ENCODE measurements around the gene DAB1.
A peak's percentile ranks its signal among the peaks of the same experiment; 100 is the strongest.
"Not testable (repeated sequence)": the region's sequence is repeated elsewhere in the genome, so short reads cannot be mapped to it uniquely, and the experiment has no call there.

DAB1 gene

GRCh38 chr1:57361516-57361915 is 62.3 kb downstream of the DAB1 start:
- DNase-seq (ENCODE audit: low read depth, low spot score) = no peak

- DNase-seq (ENCODE audit: low read depth, low spot score) = no peak
Measured at GRCh38 chr1:57360846-57361407, 62.9 kb downstream of the DAB1 start.

- no peak for DNase-seq (ENCODE audit: low read depth, low spot score)
Measured at GRCh38 chr1:57357462-57357861, 66.4 kb downstream of the DAB1 start.

- peak; percentile 18 for DNase-seq (ENCODE audit: low read depth, low spot score)
Measured at GRCh38 chr1:57353654-57354053, 70.2 kb downstream of the DAB1 start.

GRCh38 chr1:57350610-57351009 is 73.2 kb downstream of the DAB1 start:
- no peak for DNase-seq (ENCODE audit: low read depth, low spot score)

GRCh38 chr1:57348921-57349320 is 74.9 kb downstream of the DAB1 start:
- no peak for DNase-seq (ENCODE audit: low read depth, low spot score)

- no peak for DNase-seq (ENCODE audit: low read depth, low spot score)
Measured at GRCh38 chr1:57345916-57346315, 77.9 kb downstream of the DAB1 start.

GRCh38 chr1:57344265-57344664 is 79.6 kb downstream of the DAB1 start:
- no peak for DNase-seq (ENCODE audit: low read depth, low spot score)

DNA sequence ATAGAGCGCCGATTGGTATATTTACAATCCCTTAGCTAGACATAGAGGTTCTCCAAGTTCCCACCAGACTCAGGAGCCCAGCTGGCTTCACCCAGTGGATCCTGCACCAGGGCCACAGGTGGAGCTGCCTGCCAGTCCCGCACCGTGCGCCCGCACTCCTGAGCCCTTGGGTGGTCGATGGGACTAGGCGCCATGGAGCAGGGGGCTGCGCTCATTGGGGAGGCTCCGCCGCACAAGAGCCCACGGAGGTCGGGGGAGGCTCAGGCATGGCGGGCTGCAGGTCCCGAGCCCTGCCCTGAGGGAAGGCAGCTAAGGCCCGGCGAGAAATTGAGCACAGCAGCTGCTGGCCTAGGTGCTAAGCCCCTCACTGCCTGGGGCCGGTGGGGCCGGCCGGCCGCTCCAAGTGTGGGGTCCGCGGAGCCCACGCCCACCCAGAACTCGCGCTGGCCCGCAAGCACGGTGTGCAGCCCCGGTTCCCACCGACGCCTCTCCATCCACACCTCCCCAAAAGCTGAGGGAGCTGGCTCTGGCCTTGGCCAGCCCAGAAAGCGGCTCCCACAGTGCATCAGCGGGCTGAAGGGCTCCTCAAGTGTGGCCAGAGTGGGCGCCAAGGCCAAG is 80.5 kb downstream of the DAB1 start:
- not testable (repeated sequence) for DNase-seq (ENCODE audit: low read depth, low spot score)

DNA sequence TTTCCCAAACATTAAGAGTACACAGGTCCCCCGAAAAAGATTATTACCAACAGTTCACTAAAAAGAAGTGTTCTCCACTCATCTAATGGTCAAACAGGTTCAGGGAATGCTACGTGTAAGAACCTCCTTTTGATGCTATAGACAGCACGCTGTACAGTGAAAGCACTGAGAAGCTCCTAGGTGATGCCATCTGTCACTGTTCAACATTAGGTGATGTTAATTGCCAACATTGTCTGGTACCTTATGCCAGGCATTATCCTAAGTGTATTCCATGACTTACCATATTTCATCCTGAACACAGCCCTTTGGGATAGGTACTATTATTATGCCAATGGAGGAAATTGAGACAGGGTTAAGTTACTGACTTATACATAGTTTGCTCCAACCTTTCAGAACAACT is 82.1 kb downstream of the DAB1 start:
- no peak for DNase-seq (ENCODE audit: low read depth, low spot score)

GRCh38 chr1:57340334-57341070 is 83.4 kb downstream of the DAB1 start:
- DNase-seq (ENCODE audit: low read depth, low spot score) = no peak

DNA sequence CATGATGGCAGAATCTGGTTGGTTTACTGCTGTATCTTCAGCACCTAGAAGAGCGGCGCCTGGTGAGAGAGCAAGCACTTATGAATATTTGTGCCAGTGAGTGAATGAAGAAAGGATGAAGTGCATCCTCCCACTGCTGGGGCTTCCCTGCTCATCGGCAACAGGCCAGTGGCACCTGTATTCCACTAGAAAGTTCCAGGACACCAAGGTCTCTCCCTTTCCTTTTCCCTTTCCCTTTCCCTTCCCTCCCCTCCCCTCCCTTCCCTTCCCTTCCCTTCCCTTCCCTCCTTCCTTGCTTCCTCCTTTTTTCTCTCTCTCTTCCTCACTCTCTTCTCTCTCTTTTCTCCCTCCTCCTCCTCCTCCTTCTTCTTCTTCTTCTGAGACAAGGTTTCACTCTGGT is 86.2 kb downstream of the DAB1 start:
- no peak for DNase-seq (ENCODE audit: low read depth, low spot score)

GRCh38 chr1:57336793-57337192 is 87.1 kb downstream of the DAB1 start:
- no peak for DNase-seq (ENCODE audit: low read depth, low spot score)

GRCh38 chr1:57331620-57332019 is 92.2 kb downstream of the DAB1 start:
- DNase-seq (ENCODE audit: low read depth, low spot score) = no peak

GRCh38 chr1:57329937-57330336 is 93.9 kb downstream of the DAB1 start:
- no peak for DNase-seq (ENCODE audit: low read depth, low spot score)

GRCh38 chr1:57329001-57329527 is 94.8 kb downstream of the DAB1 start:
- no peak for DNase-seq (ENCODE audit: low read depth, low spot score)

DNA sequence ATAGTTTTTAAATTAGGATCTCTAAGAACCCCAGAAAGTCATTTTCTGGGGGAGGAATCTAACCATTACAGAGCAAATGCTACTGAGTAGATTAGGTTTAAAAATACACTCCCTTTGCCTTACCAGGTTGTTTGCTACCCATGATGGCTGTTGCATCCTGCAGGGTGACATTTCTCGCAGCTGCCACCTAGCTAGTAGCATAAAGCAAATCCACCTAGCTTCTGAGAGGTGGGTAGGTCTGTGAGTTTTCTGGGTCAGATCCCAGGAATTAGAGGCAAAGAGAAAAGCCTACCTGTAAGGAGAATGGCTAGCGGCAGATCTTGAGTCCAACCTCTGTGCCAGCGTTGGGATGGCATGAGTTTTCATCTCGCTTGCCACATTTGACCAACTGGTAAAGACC is 95.9 kb downstream of the DAB1 start:
- no peak for DNase-seq (ENCODE audit: low read depth, low spot score)

- no peak for DNase-seq (ENCODE audit: low read depth, low spot score)
Measured at GRCh38 chr1:57327336-57327735, 96.5 kb downstream of the DAB1 start.

DNA sequence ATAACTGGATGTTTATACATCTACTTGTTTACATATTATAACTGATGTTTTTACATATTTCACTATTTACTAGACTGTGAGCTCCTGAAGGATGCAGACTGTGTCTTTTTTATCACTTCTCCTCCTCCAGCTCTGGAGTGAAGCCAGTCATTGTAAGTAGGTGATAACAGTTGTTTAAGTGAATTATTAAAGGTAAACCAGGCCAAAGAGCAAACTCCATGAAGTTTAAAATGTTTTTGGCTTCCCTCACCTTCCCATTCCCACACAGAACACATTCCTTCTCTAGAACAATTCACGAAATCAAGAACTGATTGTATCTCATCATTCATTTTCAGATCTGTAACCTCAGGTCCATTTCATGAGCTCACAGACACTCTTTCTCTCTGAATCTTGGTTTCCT is 98.3 kb downstream of the DAB1 start:
- DNase-seq (ENCODE audit: low read depth, low spot score) = no peak

DNA sequence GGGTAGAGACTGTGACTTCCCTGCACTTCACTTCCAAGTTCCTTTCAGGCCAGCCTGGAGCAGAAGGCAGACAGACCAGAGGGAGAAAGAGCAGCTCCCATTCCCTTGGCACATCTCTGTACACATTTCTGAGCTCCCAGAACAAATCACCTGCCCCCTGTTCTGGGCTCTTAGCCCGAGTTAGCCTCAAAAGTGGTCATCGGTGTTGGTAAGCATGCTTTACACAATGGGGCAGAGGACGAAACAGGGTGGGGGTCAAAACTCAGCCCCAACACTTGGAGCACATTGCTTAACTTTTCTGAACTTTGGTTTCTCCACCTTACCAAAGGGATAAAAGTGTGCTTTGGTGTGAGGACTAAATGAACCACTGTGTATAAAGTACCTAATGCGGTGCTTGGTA is 98.7 kb downstream of the DAB1 start:
- no peak for DNase-seq (ENCODE audit: low read depth, low spot score)

GRCh38 chr1:57324388-57324787 is 99.5 kb downstream of the DAB1 start:
- no peak for DNase-seq (ENCODE audit: low read depth, low spot score)

DNA sequence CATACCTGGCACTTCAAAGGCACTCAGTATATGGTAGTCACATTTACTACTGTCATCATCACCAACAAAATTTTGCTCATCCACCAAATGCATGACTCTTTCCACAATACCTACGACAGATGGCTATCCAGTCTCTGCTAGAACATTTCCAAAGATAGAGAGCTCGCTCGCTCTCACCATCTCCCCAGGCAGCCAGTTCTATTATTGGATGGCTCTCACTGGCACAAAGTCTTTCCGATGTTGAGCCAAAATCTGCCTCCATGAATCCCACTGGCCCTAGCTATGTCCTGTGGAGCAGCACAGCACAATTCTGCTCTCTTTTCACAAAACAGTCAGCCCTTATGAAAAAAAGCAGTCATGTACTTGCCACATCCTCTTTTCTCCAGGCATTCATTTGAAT is 102.1 kb downstream of the DAB1 start:
- DNase-seq (ENCODE audit: low read depth, low spot score) = no peak

DNA sequence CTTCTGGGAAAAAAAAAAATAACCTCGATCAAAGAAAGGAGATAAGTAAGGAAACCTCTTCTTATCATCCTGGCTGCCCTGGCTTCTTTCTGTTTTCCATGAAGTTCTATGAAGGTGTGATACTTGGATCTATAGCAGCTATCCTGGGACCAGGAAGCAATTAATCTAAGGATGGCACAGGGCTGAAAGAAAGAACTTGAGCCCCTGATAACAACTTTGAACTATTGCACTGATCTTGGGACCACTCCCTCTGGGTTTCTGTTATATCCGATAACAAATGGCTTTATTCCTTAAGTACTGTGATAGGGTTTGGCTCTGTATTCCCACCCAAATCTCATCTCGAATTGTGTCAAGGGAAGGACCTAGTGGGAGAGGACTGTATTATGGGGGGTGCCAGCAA is 104.1 kb downstream of the DAB1 start:
- DNase-seq (ENCODE audit: low read depth, low spot score) = no peak

Data from astrocyte of the hippocampus (primary cell).